KG1 (cell line): Measurements from ENCODE around the gene LGALS3BP.

Source experiments
- DNase-seq: peaks from one replicate; lab custom pipeline; 2025; lab: John Stamatoyannopoulos, UW

The LGALS3BP gene

DNA sequence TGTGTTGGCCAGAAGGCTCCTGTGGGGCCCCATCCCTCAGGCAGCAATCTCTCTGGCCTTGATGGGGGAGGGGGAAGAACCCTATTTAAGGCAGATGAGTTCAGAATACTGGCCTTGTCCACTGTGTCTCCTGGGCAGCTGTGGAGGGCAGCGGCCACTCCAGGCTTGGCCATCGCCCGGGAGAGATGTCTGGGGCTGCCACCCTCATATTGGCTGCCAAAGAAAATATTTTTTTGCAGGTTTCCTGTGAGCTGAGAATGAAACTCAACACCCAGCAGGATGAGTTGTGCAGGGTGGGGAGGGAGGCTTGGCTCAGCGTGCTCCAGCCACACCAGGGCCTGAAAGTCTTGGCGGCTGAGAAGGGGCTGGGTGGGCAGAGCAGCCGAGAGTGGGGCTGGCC, 40.1 kb downstream of the LGALS3BP start:
- no peak for DNase-seq

GRCh38 chr17:78937561-78937960, 42.2 kb downstream of the LGALS3BP start:
- no peak for DNase-seq

DNA sequence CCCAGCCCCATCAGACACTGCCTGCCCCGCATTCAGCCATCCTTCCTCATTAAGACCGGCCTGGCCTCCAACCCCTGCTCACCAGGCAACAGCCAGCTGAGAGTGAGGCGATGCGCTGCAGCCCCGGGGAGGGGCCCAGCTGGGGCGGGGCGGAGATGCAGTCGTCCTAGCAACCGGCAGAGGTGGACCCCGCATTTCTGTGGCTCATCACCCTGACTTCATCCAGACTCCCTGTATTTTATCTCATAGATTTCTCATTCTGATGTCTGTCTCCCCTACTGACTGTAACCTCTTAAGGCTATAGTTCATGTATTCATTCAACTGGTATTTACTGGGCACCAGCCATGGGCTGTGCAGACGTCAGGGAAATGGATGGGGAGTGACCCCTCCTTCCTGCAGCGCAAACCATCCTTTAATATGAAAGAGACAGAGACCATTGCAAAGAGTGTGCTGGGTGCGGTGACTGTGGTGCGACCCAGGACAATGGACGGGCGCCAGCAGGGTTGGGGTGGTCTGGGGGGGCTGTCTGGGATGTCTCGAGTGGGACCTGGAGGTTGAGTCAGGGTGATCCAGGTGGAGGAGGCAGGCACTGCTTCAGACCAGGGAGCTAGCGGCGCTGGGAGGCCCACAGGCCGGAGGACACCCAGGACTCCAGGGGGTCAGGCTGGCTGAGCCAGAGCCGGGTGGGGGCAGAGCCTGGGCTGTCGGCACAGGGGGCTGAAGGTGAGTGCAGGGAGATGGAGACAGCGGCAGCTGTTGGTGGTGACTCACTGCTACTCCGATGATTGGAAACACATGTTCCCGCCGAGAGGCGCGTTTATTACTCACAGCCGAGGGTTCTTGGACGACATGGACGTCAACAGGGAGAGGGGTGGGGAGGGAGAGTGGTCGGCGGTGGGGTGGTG, 44.1 kb downstream of the LGALS3BP start:
- DNase-seq, result no peak

GRCh38 chr17:78934681-78935418, 44.9 kb downstream of the LGALS3BP start:
- no peak for DNase-seq

- DNase-seq, result no peak
Observed at GRCh38 chr17:78933959-78934568, 45.7 kb downstream of the LGALS3BP start.

DNA sequence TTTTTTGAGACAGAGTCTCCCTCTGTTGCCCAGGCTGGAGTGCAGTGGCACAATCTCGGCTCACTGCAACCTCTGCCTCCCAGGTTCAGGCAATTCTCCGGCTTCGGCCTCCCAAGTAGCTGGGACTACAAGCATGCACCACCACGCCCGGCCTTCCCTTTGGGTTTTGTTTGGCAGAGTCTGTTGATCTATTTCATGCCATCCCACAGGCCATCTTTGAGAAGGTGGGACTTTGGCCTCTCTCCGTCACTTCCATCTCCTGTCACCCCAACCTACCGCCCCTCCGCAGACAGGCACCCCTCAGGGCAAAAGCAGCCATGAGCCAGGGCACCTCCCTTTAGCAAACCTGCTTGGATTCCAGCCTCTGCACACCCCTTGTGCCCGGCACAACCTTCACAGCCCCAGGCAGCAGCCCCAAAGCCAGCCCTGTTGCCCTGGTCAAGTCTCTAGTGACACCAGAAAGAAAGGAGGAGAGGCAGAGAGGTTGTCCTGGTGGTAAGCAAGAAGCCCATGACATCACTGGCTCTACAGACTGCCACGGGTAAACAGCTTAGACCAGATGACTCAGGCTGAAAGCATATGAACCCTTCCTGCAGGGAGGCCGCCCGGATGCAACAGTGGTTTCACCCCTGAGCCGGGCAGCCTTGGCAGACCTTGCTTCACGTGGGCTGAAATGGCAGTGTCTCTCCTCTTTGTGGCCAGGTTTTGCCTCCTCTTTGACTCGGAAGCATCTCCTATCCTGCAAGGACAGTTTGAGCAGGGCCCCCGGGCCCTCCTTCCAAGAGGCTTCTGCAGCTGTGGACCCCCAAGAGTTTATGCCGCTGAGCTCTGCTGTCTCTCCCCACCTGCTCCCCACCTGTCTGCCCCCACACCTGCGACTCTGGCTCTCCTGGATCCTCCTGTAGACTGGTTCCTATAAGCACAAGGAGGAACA, 46.4 kb downstream of the LGALS3BP start:
- DNase-seq, result peak; percentile 15

GRCh38 chr17:78929908-78930775, 49.6 kb downstream of the LGALS3BP start:
- DNase-seq, result no peak

DNA sequence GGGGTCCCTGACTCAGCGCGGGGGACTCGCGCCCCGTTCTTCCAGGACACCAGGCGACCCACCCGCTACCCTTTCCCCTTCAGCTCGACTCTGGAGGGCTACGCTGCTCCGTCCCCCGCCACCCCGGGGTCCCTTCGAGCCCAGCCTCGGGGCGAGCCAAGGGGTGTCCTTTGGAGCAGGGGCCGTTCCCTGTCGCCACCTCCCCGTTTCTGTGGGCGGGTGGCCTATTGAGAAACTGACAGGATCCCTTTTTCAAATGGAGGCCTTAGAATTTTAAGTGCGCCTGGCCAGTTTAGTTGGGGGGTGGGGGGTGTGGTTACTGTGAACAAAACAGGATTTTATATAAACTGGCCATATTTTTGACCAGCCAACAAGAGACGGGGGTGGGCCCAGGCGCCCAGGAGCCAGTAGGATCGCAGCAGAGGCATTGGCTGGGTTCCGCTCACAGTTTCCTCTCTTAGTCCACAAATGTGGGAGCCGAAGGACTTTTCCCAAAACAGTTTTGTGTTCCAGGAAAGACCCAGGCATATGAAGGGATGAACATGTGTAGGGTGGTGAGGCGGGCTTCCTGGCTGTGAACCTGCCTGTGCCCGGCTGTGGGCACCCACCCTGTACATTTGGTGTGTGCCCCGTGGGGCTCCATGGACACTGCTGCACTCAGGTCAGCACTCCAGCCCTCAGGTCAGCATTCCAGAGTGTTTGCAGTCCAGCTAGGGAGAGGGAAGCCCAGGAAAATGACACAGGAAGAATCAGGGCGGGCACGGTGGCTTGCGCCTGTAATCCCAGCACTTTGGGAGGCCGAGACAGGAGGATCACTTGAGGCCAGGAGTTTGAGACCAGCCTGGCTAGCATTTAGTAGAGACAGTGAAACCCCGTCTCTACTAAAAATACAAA, 53.8 kb downstream of the LGALS3BP start:
- no peak for DNase-seq

- DNase-seq, result peak; percentile 16
Observed at GRCh38 chr17:78925234-78925633, 54.5 kb downstream of the LGALS3BP start, which contains the start of gene TIMP2. TSS of gene TIMP2 (minus strand) at chr17:78925387. CDS start at chr17:78925088, 299 bp downstream.

DNA sequence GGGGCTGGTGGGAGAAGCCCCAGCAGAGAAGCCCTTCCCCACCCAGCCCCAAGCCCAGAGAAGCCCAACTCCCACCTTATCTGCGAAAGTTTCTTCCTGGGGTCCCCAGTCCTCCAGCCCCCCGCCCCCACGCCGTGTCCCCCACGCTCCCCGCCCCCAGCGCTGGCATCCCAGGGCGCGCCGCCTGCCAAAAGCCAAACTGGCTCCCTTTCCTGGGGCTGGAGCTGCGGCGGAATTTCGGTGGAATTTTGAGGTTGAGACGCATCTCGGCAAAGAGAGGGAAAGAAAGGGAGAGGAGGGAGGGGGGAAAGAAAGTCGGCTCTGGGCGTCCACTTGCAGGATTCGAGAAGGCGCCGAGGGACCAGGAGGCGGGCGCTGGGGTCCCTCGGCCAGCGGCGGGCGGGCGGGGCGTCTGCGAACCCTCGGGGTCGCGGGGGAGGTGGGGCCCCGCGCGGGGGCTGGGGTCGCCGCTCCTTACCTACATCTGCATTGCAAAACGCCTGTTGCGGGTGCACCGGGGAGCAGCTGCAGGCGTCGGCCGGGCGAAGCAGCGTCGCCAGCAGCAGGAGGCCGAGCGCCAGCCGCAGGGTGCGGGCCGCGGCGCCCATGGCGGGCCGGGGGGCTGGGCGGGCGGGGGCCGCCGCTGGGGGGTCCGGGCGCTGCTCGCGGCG, 55.1 kb downstream of the LGALS3BP start:
- no peak for DNase-seq

GRCh38 chr17:78923660-78924453, 55.9 kb downstream of the LGALS3BP start:
- no peak for DNase-seq

DNA sequence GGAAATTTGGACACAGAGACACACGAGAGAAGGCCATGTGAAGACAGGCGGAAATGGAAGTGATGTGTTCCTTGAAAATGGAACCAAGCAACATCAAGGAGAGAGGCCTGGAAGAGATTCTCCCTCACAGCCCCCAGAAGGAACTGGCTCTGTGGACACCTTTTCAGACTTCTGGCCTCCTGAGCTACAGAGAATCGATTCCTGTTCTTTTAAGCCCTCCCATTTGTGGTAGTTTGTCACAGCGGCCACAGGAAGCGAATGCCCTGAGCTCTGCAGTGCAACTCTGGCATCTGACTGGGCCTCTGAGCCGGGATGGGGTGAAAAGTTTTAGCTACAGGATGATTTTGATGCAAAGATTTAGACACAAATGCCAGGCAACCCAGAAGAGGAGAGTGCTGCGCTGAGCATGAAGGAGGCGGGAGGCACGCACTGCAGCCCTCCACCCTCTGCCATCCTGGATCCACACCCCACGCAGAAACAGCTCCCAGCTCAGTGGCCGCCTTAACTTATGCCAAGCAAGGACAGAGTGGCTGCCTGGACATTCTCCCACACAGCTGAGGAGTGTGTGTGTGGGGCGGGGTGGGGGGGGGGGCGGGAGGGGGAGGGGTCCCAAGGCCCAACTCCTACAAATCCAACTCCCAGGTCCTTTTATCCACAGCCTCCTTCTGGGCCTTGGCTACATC, 56.8 kb downstream of the LGALS3BP start:
- DNase-seq, result no peak

DNA sequence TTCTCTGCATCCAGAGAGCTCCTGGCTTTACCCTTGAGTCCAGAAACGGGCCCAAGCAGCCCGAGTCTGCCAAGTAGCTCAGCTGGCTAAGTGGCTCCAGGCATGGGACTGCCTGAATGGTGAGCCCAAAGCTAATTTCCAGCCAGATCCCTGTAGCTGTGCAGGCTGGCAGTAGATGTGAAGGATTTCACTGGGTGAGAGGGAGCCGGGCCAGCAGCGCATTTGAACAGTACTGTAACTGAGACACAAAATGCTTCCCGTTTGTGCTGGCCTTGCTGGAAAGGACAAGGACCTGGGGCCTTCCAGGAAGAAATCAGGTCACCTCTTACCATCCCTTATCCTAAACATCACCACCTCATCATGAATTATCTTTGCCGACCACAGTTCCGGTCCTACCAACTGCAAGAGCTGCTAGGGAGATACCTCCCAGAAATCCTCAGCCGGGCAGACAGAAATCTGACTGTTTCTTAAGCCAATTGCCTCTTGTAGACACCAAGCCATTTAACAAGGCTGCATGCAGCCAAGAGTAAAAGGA, 58.2 kb downstream of the LGALS3BP start:
- no peak for DNase-seq
